Measurements from ENCODE around the gene LRRC7. TPM values are rescaled to one million over a fixed set of nuclear protein-coding genes. Genes with fewer than 3 reads are reported as not detected.

LRRC7 gene
- total and polyA plus RNA-seq, 2 of the 8 experiments (the other 6 are each of a cell fraction or from before 2014, with no cell fraction given): 0.03 to 0.17 TPM

- TF ChIP-seq EP300 (IDR thresholded peaks at IDR 0.05; ENCODE audit: borderline replicate concordance in 1 of 2, low read depth in 2 of 2, low read length in 2 of 2) (no peak), SP4 (IDR thresholded peaks at IDR 0.05; ENCODE audit: low read length) (no peak)
Measured at GRCh38 chr1:69528376-69528775, 39.3 kb upstream of the LRRC7 start (continued).
